GM19372 (cell line): ENCODE results near the gene RHBDF2.

Experiments used
- ATAC-seq: cut with Tn5 transposase; IDR thresholded peaks from one replicate; pipeline ENCODE4 v1.9.1; 2021; ENCODE audit warnings: mild to moderate bottlenecking, low read depth, moderate library complexity; ENCODE audit not compliant: unreplicated experiment

RHBDF2 gene

GRCh38 chr17:76422860-76423259 lies 78.4 kb downstream of the RHBDF2 start:
- no peak for ATAC-seq

- ATAC-seq, result no peak
These were observed 78.8 kb downstream of the RHBDF2 start for GRCh38 chr17:76422406-76422805.

GRCh38 chr17:76421044-76421407 lies 80.2 kb downstream of the RHBDF2 start:
- ATAC-seq, result no peak
